ENCODE measurements around the gene SCN5A.

SCN5A gene

GRCh38 chr3:38614651-38615352 lies 34.7 kb downstream of the SCN5A start:
- no peak overlapping the region for H3K9ac ChIP-seq (ENCODE audit: insufficient read length)
- no peak for DNase-seq (ENCODE audit: low read depth, low spot score)
- H3K9me3 ChIP-seq (ENCODE audit: low read depth, low read length): no peaks in the 10 kb centered on the region
- H3K27ac ChIP-seq: no peak overlapping the region
- no peaks in the 10 kb centered on the region for H3K36me3 ChIP-seq (ENCODE audit: insufficient read depth, low read length)
- H3K4me3 ChIP-seq: no peak overlapping the region
- TF ChIP-seq POLR2AphosphoS5 (IDR thresholded peaks at IDR 0.05; ENCODE audit: borderline replicate concordance, low read depth, low read length) (no peak), FOXP2 (optimal IDR thresholded peaks at IDR 0.05; ENCODE audit: control extremely low read depth, extremely low read length, insufficient read depth) (no peak)

GRCh38 chr3:38614091-38614490 lies 35.4 kb downstream of the SCN5A start:
- no peak overlapping the region for H3K4me3 ChIP-seq
- TF ChIP-seq FOXP2 (optimal IDR thresholded peaks at IDR 0.05; ENCODE audit: control extremely low read depth, extremely low read length, insufficient read depth): no peak
- H3K9me3 ChIP-seq (ENCODE audit: low read depth, low read length): no peaks in the 10 kb centered on the region
- no peak overlapping the region for H3K9ac ChIP-seq (ENCODE audit: insufficient read length)
- no peak overlapping the region for H3K27ac ChIP-seq
- DNase-seq (ENCODE audit: low read depth, low spot score): no peak
- H3K36me3 ChIP-seq (ENCODE audit: insufficient read depth, low read length): no peaks in the 10 kb centered on the region

- DNase-seq (ENCODE audit: low read depth, low spot score): no peak
- no peak overlapping the region for H3K27ac ChIP-seq
- TF ChIP-seq POLR2AphosphoS5 (IDR thresholded peaks at IDR 0.05; ENCODE audit: borderline replicate concordance, low read depth, low read length): no peak
- no peak for TF ChIP-seq EZH2 (IDR thresholded peaks at IDR 0.05)
- no peak for TF ChIP-seq FOXP2 (optimal IDR thresholded peaks at IDR 0.05; ENCODE audit: control extremely low read depth, extremely low read length, insufficient read depth)
- H3K4me3 ChIP-seq: no peak overlapping the region
- H3K36me3 ChIP-seq (ENCODE audit: insufficient read depth, low read length): no peaks in the 10 kb centered on the region
- H3K9ac ChIP-seq (ENCODE audit: insufficient read length): no peak overlapping the region
- no peaks in the 10 kb centered on the region for H3K9me3 ChIP-seq (ENCODE audit: low read depth, low read length)
Observed at GRCh38 chr3:38613426-38613825, 36.1 kb downstream of the SCN5A start.

GRCh38 chr3:38611866-38612265 lies 37.6 kb downstream of the SCN5A start:
- no peak for DNase-seq (ENCODE audit: low read depth, low spot score)
- Histone ChIP-seq H3K36me3 (ENCODE audit: insufficient read depth, low read length) (no peaks in the 10 kb centered on the region), H3K27ac (no peak overlapping the region), H3K9ac (ENCODE audit: insufficient read length) (no peak overlapping the region), H3K9me3 (ENCODE audit: low read depth, low read length) (no peaks in the 10 kb centered on the region), H3K4me3 (no peak overlapping the region)
- TF ChIP-seq POLR2AphosphoS5 (IDR thresholded peaks at IDR 0.05; ENCODE audit: borderline replicate concordance, low read depth, low read length): no peak
- TF ChIP-seq FOXP2 (optimal IDR thresholded peaks at IDR 0.05; ENCODE audit: control extremely low read depth, extremely low read length, insufficient read depth): no peak
- TF ChIP-seq EZH2 (IDR thresholded peaks at IDR 0.05): no peak

- no peaks in the 10 kb centered on the region for H3K36me3 ChIP-seq (ENCODE audit: insufficient read depth, low read length)
- H3K4me3 ChIP-seq: no peak overlapping the region
- no peak for TF ChIP-seq POLR2AphosphoS5 (IDR thresholded peaks at IDR 0.05; ENCODE audit: borderline replicate concordance, low read depth, low read length)
- no peak for TF ChIP-seq FOXP2 (optimal IDR thresholded peaks at IDR 0.05; ENCODE audit: control extremely low read depth, extremely low read length, insufficient read depth)
- TF ChIP-seq EZH2 (IDR thresholded peaks at IDR 0.05): no peak
- no peak overlapping the region for H3K27ac ChIP-seq
- DNase-seq (ENCODE audit: low read depth, low spot score): no peak
- no peak overlapping the region for H3K9ac ChIP-seq (ENCODE audit: insufficient read length)
- no peaks in the 10 kb centered on the region for H3K9me3 ChIP-seq (ENCODE audit: low read depth, low read length)
Observed at GRCh38 chr3:38610934-38611333, 38.6 kb downstream of the SCN5A start.

DNA sequence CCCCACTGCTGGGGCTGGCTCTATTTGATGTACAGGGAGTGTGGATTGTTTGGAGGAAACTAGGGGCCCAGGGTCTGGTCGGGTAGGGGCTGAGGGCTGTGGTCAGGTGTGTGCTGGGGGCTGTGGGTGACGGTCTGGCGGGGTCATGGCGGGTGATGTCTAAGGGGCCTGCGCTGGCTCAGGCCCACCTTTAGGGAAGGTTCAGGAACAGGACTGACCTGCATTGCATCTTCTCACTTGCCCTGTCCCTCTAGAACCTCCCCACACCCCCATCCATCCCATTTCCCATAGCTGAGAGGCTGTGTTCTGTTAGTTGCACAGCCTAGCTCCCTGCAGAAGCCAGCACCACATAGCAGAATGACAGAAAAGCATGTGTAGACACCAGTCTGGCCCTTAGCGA lies 39.1 kb downstream of the SCN5A start:
- H3K36me3 ChIP-seq (ENCODE audit: insufficient read depth, low read length): no peaks in the 10 kb centered on the region
- no peaks in the 10 kb centered on the region for H3K9me3 ChIP-seq (ENCODE audit: low read depth, low read length)
- DNase-seq (ENCODE audit: low read depth, low spot score): no peak
- H3K4me3 ChIP-seq: no peak overlapping the region
- H3K27ac ChIP-seq: no peak overlapping the region
- no peak overlapping the region for H3K9ac ChIP-seq (ENCODE audit: insufficient read length)
- TF ChIP-seq FOXP2 (optimal IDR thresholded peaks at IDR 0.05; ENCODE audit: control extremely low read depth, extremely low read length, insufficient read depth) (no peak), EZH2 (IDR thresholded peaks at IDR 0.05) (no peak), POLR2AphosphoS5 (IDR thresholded peaks at IDR 0.05; ENCODE audit: borderline replicate concordance, low read depth, low read length) (no peak)

- no peak for DNase-seq (ENCODE audit: low read depth, low spot score)
- Histone ChIP-seq H3K36me3 (ENCODE audit: insufficient read depth, low read length) (no peaks in the 10 kb centered on the region), H3K4me3 (no peak overlapping the region), H3K9ac (ENCODE audit: insufficient read length) (no peak overlapping the region), H3K9me3 (ENCODE audit: low read depth, low read length) (no peaks in the 10 kb centered on the region), H3K27ac (no peak overlapping the region)
- TF ChIP-seq EZH2 (IDR thresholded peaks at IDR 0.05): no peak
- no peak for TF ChIP-seq FOXP2 (optimal IDR thresholded peaks at IDR 0.05; ENCODE audit: control extremely low read depth, extremely low read length, insufficient read depth)
- no peak for TF ChIP-seq POLR2AphosphoS5 (IDR thresholded peaks at IDR 0.05; ENCODE audit: borderline replicate concordance, low read depth, low read length)
Observed at GRCh38 chr3:38609386-38610111, 39.9 kb downstream of the SCN5A start.

- no peak overlapping the region for H3K27ac ChIP-seq
- H3K9ac ChIP-seq (ENCODE audit: insufficient read length): no peak overlapping the region
- DNase-seq (ENCODE audit: low read depth, low spot score): no peak
- H3K9me3 ChIP-seq (ENCODE audit: low read depth, low read length): no peaks in the 10 kb centered on the region
- H3K36me3 ChIP-seq (ENCODE audit: insufficient read depth, low read length): no peaks in the 10 kb centered on the region
- no peak for TF ChIP-seq EZH2 (IDR thresholded peaks at IDR 0.05)
- TF ChIP-seq POLR2AphosphoS5 (IDR thresholded peaks at IDR 0.05; ENCODE audit: borderline replicate concordance, low read depth, low read length): no peak
- TF ChIP-seq FOXP2 (optimal IDR thresholded peaks at IDR 0.05; ENCODE audit: control extremely low read depth, extremely low read length, insufficient read depth): no peak
- no peak overlapping the region for H3K4me3 ChIP-seq
Observed at GRCh38 chr3:38608961-38609360, 40.5 kb downstream of the SCN5A start.
